Fibroblast of skin of abdomen (primary cell): Measurements from ENCODE around the gene WASF3.

Experiments
- DNase-seq: peaks from one replicate; pipeline ENCODE4 v3.0.0-alpha.2; 2013

WASF3 gene

DNA sequence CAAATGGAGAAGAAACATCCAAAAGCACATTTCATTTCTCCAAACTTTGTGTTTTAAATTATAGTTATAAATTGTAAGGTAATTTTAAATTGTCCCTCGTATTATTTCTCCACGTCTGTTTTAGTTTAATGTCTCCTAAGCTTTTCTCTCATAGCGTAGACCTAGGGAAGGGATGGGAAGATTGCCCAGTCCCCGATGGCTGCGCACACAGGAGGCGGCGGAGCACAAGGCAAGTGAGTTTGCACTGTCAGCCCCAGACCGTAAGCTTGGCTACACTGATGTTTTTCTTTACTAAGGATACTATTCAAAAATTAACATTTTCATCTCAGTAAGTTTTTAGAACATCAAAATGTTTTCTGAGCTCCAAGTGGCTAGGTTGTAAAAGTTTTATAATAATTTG, 130.8 kb downstream of the WASF3 start:
- DNase-seq, result no peak

DNA sequence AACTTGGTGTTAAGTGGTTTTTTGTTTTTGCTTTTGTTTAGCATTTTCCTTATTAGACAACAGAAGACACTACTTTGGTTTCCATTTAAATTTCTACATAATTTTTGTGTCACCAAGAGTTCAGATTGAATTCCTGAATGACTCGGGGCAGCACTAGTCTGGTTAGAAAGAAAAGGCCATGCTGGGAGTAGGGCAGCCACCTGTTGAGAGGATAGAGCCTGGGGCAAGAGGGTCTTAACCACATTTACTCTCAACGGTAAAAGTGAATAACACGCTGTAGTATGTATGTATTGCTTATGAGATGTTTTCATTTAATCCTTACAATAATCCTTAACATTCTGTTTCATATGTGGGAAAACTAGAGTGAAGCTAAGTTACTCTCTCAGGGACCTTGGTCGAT, 131.5 kb downstream of the WASF3 start:
- no peak for DNase-seq

DNA sequence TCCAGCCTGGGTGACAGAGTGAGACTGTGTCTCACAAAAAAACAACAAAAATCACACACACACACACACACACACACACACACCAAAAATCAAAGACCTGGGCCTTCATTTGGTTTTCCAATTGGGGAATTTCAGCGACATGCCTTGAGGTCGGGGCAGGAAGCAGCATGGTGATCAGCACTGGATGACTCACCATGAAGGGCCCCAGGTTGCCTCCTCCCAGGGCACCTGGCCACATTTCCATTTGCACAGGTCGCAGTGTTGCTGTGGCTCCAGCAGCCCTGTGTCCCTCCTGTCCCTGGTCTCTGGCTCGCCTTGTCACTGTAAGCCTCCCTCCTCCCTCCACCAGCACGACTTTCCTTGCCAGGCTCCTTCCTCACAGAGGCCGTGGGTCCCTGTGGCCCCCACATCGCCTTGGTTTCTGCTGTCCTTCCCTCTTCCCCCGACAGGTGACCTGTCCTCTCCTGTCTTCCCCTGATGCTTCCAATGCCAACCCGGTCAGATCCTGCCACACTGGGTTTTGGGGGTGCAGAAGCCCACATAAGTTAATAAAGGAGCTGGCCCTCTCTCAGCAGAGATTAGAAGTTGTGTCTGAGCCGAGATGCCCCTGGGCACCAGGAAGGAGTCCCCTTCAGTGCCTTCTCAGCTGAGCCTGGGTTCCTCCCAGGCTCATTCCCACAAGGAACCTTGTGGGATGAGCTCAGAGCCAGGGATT, 136.4 kb downstream of the WASF3 start:
- no peak for DNase-seq

DNA sequence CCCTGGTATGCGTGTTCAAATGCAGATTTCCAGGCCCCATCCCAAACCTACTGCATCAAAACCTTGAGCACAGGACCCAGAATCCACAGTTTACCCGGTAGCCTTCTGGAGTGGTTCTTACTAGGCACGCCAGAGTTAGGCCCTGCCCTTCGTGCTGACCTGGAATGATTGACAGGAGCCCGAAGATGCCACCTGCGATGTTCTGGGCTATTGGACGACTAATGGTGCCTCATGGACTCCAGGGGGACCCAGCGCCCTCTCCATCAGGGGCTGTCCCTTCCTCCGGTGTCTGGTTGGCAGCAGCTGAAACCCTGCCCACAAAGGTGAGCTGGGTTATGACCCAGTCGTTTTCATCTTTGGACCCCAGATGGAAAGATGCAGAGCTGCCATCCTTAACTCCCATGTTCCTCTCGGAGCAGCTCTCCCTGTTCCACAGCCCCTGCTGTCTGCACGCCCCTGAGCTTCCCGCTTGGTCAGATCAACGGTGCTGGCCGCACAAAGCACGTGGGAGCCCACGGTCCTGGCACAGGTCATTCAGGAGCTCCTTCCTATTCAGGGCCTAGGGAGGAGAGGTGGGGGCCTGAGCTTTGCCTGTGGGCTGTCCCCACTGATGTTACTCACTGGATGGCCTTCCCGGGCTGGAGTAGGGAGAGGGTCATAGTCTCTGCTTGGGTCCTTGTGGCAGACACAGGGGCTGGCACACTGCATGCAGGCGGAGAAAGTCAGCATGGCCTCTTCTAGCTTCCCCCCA, 137.3 kb downstream of the WASF3 start:
- DNase-seq, result no peak

DNA sequence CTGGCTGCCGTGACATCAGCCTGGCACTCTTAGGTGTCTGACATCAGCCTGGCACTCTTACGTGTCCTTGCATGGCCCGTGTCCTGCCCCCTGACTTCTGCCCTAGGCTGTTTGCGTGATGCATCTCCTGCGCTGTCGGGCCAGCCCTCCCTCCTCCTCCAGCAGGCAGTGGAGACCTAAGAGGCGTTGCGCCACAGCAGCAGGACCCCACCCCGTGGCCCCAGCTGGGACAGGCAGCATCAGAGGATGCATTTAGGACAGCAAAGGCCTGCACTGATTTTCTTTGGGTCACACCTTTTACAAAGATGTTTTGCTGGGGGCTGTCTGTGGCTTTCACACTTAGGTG, 137.8 kb downstream of the WASF3 start:
- DNase-seq, result no peak

DNA sequence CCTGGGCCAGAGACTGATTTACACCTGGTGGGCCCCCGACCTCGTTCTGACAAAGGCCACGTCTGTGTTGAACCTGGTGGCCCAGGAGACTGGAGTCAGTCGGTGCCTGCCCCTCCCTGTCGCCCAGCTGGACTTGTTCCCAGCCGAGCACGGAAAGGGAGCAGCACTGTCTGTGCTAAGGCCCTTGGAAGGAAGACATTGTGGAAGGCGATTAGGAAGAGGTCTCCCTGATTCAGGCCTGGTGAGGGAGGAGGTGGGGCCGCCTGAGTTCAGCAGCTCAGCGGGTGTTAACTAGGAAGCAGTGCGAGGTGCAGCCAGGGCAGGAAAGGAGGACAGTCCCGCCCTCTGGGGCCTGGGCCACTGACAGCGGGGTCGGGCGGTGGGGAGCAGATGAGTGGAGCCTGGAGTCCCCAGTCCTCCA, 138.4 kb downstream of the WASF3 start:
- no peak for DNase-seq

DNA sequence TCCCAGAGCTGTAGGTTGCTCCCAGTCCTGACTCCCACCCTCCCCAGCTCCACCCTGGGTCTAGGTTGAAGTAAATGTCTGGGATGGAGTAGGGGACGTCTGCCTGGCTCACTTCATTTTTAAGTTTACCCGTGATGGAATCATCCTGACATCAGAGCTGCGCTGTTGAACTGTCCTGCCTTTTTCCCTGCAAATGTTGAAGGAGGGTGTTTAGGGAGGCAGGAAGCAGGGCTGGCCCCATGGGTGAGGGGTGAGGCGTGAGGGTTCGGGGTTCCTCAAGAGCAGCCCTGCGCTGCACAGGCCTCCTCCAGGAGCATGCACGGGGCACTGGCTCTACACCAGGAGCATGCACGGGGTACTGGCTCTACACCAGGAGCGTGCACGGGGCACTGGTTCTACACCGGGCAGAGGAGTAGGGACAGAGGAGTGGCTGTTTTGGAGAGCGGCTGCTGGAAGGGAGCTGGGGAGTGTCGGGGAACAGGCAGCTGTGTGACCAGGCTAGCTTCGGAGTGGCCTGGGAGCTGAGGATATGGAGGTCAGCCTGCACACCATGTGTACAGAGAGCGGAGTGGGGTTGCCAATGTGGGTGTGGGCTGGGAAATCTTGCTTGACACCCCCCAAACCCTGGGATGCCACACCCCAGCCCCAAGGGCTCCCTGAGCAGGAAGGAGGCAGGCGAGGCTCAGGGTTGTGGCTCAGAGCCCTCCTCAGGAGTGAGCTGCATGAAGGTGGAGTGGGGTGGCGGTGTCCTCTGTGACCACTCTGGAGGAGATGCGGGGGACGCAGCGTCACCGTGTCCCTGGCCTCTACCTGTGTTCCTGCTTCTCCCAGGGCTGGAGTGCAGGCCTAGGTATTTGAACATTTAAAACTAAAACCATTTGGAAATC, 139.8 kb downstream of the WASF3 start:
- no peak for DNase-seq

DNA sequence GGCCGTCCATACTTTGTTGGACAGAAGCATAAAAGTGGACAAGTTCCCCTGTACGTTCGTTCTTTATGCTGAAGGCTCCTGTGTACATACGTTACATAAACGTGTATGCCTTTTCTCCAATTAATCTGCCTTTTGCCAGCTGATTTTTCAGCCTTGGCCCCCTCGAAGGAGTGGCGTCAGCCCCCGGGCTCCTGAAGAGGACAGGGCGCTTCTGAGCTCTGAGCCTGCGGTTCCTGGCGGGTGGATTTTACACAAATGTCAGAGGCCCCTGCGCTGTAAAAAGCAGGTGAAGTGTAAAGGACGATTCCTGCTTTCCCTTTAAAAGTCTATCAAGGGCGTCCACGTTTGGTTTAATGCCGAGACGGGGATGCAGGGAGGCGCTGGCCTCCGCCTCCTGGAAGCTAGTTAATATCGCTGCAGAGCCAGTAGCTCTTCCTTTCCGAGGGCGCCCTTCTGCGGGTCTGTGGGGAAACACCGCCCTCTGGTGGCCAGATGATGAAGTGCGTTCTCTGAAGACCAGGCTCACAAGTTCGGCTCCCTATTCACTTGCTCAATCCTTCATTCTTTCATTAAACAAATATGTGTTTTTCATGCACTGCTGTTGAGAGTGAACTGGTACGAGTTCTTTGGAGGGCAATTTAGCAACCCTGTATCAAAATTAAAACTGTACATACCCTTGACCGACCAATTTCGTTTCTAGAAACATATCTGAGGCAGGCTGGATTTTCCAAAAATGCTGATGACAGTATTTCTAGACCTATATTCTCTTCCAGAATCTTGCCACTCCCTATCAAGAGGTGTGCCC, 141.1 kb downstream of the WASF3 start:
- DNase-seq, result peak; percentile 82

DNA sequence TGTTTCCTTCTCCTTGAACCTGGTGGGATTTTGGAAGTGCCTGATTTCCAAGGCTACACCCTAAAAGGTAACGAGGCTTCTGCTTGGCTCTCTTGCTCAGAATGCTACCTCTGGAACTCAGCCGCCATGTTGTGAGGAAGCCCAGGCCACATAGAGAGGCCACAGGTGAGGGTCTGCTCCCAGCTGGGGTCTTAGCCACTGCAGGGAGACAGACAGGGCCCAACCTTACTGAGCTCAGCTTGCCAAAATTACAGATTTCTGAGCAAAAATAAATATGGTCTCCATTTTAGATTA, 141.7 kb downstream of the WASF3 start:
- no peak for DNase-seq

DNA sequence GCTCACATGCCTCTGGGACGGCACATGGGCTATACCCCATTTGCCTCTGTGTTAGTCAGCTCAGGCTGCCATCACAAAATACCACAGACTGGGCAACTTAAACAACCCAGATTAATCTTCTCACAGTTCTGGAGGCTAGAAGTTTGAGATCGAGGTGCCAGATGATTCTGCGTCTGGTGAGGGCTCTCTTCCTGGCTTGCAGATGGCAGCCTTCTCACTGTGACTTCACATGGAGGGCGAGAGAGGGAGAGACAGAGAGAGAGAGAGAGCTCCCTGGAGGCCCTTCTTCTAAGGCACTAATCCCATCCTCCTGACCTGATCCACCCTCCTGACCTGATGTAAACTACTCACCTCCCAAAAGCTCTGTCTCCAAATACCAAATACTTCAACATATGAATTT, 148.1 kb downstream of the WASF3 start:
- no peak for DNase-seq

DNA sequence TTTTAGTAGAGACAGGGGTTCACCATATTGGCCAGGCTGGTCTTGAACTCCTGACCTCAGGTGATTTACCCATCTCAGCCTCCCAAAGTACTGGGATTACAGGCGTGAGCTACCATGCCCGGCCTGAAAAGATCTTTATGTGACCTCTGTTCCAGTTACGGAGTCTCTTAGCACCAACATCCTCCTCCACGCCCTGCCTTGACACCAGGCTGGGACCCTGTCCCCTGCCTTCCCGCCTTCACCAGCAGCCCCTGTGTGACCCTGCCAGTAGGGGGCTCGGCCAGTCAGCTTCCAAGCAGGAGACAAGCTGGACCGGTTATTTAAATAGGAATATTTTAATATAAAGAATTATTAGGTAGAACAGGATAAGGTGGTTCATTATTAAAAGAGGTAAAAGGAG, 148.9 kb downstream of the WASF3 start:
- no peak for DNase-seq

DNA sequence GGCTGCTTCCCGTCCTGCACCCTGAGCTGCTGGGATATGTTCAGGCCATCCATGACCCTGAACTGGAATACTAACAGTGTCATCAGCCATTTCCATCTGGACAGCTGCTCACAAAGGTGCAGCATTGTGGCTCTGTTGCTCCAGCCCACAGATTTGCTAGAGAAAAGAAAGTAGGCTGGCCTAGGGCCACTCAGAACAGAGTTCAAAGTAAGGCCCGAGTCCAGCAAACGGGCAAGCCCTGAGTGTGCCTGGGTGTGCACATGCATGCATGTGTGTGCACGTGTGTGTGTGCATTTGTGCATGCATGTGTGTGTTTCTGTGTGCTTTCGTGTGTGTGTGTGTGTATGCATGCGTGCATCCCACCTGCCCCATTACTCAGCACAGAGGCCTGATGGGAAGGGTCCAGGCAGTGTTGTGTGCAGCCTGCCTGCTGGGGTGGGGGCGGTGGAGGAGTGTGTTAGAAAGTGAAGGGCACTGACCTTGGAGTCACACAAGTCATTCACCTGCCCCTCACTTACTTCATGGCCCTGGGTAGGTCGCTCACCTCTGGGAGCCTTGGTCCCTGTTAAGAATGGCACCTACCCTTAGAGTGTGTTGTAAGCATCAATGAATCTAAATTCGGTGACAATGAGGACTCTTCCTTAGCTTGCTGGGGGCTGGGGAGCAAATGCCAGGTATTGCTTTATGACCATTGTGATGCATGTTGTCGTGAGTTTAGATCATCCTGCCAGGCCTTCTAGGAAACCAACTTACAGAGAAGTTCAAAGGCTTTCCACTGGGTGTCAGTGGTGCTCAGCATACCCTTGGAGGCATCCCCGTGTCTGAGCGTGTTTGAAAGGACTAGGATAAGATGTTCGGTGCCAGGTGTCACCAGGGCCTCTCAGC, 149.9 kb downstream of the WASF3 start:
- peak; percentile 26 for DNase-seq

DNA sequence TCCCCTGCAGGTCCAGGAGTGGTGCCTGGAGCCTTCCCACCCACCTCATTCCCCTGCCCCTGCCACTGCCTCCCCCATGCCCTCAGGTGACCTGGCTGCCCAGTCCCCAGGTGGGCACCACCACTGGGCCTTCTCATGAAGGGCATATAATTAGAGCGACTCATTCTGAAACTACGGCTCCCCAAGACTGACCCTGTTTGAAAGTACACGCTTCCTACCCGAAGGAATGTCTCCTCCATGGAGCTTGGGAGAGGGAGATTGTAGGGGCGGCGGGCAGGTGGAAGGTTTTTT, 150.5 kb downstream of the WASF3 start:
- no peak for DNase-seq

DNA sequence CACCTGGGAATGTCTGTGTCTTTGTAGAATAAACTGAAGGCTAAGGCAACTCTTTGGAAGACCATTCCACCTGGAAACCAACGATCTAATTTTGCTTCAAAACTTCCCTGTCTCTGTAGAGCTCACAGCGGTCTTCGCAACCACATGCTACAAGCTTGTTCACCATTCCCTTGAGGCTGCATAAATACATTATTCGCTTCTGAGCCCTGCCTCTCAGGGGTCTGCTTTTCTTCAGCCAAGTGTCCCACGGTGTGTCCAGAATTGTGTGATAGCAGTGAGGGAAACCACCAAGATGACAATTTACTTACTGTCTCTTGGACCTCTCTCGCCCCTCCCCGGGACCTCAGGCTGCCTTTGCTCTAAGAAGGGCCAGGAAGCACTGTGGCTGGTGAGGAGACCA, 152.0 kb downstream of the WASF3 start:
- no peak for DNase-seq

DNA sequence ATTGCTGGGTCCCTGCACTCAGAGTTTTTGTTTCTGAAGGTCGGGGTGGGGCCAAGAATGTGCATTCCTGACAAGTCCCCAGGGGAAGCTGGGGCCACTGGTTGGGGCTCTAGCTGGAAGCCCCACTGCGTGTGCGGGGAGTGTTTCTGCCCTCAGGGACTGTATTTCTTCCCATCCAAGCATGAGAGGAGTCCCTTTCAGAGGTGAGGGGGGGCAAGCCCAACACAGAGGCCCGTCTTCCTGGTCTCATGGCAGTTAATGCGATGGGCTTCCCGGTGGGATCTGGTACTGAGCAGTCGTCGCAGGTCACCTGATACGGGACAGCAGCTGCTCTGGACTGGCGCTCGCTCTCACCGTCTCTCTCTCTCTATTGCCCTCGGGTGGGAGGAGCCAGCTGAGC, 152.7 kb downstream of the WASF3 start:
- no peak for DNase-seq

DNA sequence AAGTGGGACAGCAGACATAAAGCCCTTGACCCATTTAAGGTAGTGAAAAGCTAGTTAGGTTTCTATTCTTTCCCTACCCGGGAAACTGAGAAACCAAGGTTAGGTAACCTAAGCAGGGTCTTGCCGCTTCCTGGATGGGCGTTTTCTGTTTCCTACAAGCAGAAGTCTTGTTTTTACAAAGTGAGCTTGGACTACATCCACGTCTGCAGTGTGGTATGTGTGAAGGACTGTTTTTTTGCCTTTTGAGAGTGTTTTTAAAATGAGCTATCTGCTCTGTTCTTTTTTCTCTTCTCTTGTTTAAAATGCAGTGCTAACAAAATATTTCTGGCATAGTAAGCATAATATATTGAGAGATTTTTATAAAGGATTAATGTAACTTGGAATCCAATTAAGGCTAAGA, 153.7 kb downstream of the WASF3 start:
- DNase-seq, result no peak

DNA sequence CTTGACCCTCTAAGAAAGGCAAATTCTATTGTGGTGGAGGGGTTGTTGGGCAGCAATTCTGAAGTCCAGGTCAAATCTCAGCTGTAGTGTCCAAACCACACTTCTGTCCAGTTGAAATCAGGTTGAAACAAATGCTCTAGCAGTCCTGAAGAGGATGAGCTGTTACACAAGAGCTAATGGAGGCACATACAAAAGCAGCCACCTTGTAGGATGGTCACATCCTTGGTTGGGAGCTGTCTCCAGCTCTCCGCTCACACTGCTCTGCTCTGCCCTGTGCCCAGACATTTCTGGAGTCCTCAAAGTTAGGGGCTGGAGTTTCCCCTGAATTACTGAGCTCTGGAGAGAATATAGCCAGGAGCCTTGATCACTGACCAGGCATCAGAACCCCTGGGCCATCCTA, 155.9 kb downstream of the WASF3 start:
- DNase-seq, result no peak

DNA sequence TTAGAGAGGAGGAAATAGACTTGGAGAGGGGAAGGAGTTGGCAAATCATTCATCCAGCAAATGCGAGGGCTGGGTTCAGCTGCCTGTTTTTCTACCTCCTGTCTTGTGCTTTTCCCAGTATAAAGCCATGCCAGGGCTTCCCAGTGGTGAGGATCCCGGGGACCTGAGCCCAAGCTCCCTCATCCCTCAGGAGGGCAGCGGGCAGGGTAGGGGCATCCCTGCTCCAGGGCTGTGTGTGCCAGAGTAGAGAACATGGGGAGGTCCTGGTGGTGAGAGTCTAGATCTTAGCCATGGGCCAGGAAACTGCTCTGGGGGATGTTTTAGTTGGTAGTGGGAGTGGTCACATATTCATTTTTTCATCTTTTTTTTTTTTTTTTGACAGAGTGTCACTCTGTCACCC, 159.5 kb downstream of the WASF3 start:
- DNase-seq, result no peak

DNA sequence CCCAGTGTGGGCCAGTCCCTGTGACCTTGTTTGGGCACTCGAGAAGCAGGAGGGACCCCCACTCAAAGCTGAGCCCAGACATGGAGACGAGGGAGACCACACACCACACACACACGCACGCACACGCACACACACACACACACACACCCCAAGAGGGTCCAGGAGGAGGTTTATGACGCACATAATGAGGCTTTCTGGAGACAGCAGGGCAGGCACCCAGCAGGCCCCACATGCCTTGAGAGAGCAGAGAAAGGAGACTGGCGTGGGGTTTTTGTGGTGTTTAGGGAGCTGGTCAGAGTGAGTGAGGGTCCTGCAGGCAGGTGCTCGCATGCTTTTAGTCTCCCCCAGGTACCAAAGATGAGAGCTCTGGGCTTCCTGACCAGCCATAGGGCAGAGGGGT, 160.7 kb downstream of the WASF3 start:
- DNase-seq, result no peak

DNA sequence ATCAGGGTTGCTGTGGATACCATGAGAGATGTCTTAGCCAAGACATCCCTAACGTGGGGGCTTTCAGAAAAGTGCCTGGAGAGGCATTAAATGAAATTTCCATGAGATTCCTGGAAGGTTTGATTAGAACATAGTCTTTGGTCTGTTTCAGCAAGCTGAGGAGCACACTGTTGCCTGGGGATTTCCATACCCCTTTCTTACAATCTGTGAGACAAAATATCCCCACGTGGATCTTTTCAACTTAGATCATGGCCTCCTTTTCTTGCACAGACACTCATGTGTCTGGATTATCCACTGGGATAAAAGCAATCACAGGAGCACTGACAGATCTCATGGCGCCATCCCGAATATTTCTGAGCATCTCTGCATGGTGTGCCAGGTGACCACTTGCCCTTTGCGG, 161.4 kb downstream of the WASF3 start:
- no peak for DNase-seq

DNA sequence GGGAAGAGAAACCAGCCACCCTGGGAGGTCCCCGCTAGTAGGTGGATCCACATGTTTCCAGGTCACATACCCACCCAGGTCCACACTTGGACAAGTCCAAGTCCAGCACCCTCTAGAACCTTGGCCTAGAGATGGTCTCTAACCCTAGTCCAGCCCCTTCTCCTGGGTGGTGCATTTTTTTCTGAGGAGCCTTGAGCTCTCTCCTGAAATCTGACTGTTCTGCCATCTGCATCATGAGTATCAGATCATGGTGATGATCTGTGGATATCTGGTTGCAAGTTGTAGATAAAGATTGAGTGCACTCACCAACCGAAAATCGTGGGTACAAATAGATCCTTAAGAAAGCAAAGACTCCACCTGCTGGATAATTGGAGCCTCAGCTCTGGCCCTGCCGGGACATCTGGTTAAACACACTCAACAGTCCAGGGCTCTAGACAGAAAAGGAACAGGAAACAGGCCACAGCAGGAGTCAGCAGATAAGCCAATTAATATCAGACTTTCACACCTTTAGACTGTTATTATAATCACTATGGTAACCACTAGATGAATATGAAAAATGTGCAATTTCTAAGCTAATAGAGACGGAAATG, 162.0 kb downstream of the WASF3 start:
- no peak for DNase-seq
